Ishikawa (cell line): ENCODE measurements around the gene GSK3B.

Experiments
- CEBPB ChIP-seq: IDR thresholded peaks from 2 replicates; pipeline ENCODE4 v1.6.1; 2012
- CREB1 ChIP-seq: IDR thresholded peaks from 2 replicates; pipeline ENCODE4 v1.6.1; 2012; ENCODE audit warnings: low read depth
- EGR1 ChIP-seq: IDR thresholded peaks from 2 replicates; pipeline ENCODE4 v1.6.1; 2012
- EP300 ChIP-seq: IDR thresholded peaks from 2 replicates; pipeline ENCODE4 v1.6.1; 2012; ENCODE audit warnings: borderline replicate concordance
- FOXM1 ChIP-seq: IDR thresholded peaks from 2 replicates; pipeline ENCODE4 v1.6.1; 2012; ENCODE audit warnings: low read depth, borderline replicate concordance
- NFIC ChIP-seq: IDR thresholded peaks from 2 replicates; pipeline ENCODE4 v1.6.1; 2012
- RAD21 ChIP-seq: IDR thresholded peaks from 2 replicates; pipeline ENCODE4 v1.6.1; 2012; ENCODE audit warnings: low read depth
- REST ChIP-seq: IDR thresholded peaks from 2 replicates; pipeline ENCODE4 v1.6.1; 2012; ENCODE audit warnings: low read depth, mild to moderate bottlenecking
- TAF1 ChIP-seq: IDR thresholded peaks from 2 replicates; pipeline ENCODE4 v1.6.1; 2012; ENCODE audit warnings: low read depth, mild to moderate bottlenecking
- TCF12 ChIP-seq: IDR thresholded peaks from 2 replicates; pipeline ENCODE4 v1.6.1; 2012; ENCODE audit warnings: low read depth
- TEAD4 ChIP-seq: IDR thresholded peaks from 2 replicates; pipeline ENCODE4 v1.6.1; 2012
- USF1 ChIP-seq: IDR thresholded peaks from 2 replicates; pipeline ENCODE4 v1.6.1; 2012
- YY1 ChIP-seq: IDR thresholded peaks from 2 replicates; pipeline ENCODE4 v1.6.1; 2012; ENCODE audit warnings: low read depth
- ZBTB7A ChIP-seq: IDR thresholded peaks from 2 replicates; pipeline ENCODE4 v1.6.1; 2012; ENCODE audit warnings: low read depth
- TF ChIP-seq, protein P1 (sequence below): IDR thresholded peaks from 2 replicates; pipeline ENCODE4 v1.6.1; 2012

Gene GSK3B

GRCh38 chr3:119810018-119810435, 284.2 kb downstream of the GSK3B start:
- no peak for TF ChIP-seq RAD21
- TF ChIP-seq EP300, result no peak
- TF ChIP-seq YY1, result no peak
- TF ChIP-seq NFIC, result no peak
- TF ChIP-seq TEAD4, result no peak
- no peak for TF ChIP-seq CREB1
- no peak for TF ChIP-seq TAF1
- no peak for TF ChIP-seq ZBTB7A
- no peak for TF ChIP-seq EGR1
- TF ChIP-seq FOXM1, result no peak

GRCh38 chr3:119809249-119810017, 284.8 kb downstream of the GSK3B start:
- TF ChIP-seq TCF12 (no peak), NFIC (no peak), ZBTB7A (no peak), REST (no peak), USF1 (no peak), TEAD4 (no peak), YY1 (no peak), TAF1 (no peak), EGR1 (no peak), CREB1 (no peak), EP300 (no peak), FOXM1 (no peak), RAD21 (no peak), CEBPB (no peak)
- TF ChIP-seq, protein P1, sequence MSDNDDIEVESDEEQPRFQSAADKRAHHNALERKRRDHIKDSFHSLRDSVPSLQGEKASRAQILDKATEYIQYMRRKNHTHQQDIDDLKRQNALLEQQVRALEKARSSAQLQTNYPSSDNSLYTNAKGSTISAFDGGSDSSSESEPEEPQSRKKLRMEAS, result no peak

DNA sequence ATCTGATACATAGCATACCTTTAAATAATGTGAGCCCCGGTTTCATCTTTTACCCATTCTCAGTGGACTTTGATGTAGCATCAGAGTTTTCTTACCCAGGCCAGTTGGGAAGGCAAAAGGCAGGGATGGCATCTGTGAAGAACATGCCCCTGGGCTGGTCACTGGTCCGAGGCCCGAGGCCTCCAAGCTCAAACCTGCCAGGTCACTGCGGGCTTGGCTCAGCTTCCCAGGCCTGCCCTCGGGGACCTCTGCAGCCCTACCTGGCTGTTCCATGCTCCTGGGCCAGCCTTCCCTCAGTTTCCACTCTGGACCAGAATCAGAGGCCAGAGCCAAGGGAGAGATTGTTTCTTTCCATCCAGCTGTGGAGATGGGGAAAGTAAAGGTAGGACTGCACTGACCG, 285.4 kb downstream of the GSK3B start:
- no peak for TF ChIP-seq CEBPB
- TF ChIP-seq EP300, result no peak
- no peak for TF ChIP-seq FOXM1
- no peak for TF ChIP-seq NFIC
- TF ChIP-seq TAF1, result no peak
- no peak for TF ChIP-seq YY1
- no peak for TF ChIP-seq EGR1
- TF ChIP-seq RAD21, result no peak
- no peak for TF ChIP-seq TCF12
- TF ChIP-seq TEAD4, result no peak
- TF ChIP-seq REST, result no peak

DNA sequence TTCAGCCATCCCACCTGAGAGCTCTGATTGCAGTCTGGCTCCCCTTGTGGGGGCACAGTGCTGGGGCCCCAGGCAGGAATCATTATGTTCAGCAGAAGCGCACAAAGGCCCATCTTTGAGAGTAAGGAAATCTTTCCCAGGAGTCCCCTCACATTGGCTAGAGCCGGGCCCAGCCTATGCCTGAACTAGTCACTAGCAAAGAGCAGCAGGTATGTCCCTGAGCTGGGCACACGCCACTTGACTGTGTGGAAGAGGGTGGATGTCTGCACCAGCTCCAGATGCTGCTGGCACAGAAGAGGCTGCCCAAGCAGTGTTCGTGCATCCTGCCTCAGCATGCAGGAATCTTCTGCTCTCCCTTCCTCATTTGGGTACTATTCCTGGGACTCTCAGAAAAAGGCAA, 286.0 kb downstream of the GSK3B start:
- no peak for TF ChIP-seq USF1
- TF ChIP-seq EP300, result no peak
- no peak for TF ChIP-seq CEBPB
- no peak for TF ChIP-seq YY1
- TF ChIP-seq, protein P1, result no peak

- no peak for TF ChIP-seq YY1
- TF ChIP-seq REST, result no peak
- no peak for TF ChIP-seq TCF12
- TF ChIP-seq RAD21, result no peak
- no peak for TF ChIP-seq EGR1
- TF ChIP-seq EP300, result no peak
- TF ChIP-seq, protein P1, result no peak
- no peak for TF ChIP-seq ZBTB7A
- TF ChIP-seq CEBPB, result no peak
- no peak for TF ChIP-seq FOXM1
- TF ChIP-seq TAF1, result no peak
These were observed 293.4 kb downstream of the GSK3B start for GRCh38 chr3:119800844-119801243.
